ENCODE results near the gene LRRC1. TPM values are rescaled to one million over a fixed set of nuclear protein-coding genes. Genes with fewer than 3 reads are reported as not detected.

The LRRC1 gene
- total and polyA plus RNA-seq, 2 donors (not counting 1 experiment from before 2014, with no cell fraction given) = 3.4 to 8.9 TPM

DNA sequence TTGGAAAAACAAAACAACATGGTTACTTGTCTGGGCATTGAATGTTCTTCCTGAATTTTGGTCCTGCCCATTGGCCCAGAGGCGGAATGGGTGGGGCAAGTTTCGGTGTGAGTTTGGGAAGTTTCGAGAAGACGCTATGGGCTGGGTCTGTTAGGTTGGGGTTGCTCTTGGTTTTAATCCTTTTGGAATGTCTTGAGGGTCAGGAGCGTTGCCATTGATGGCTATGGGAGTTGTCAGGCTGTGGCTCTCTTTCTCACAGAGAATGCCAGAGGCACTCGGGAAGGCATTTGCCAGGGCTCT lies 135.0 kb downstream of the LRRC1 start:
- H3K27me3 ChIP-seq (replicated peaks in 1 of 4; ENCODE audit: control extremely low read depth in 1 of 4, control insufficient read depth in 3 of 4, insufficient read depth in 4 of 4, low read length in 3 of 4) = no peaks in the 10 kb centered on the region
- no peaks in the 10 kb centered on the region for H3K9me3 ChIP-seq (ENCODE audit: control extremely low read depth in 1 of 3, control insufficient read depth in 2 of 3, insufficient read depth in 1 of 3, low read length in 2 of 3)
- no peak overlapping the region for H3K4me3 Mint-ChIP-seq
- 93% methylated on average over 6 of the region's 6 CpGs for WGBS (ENCODE audit: insufficient coverage)
- POLR2A ChIA-PET = no interaction called here
- H3K27ac ChIP-seq (ENCODE audit: low read length in 2 of 2) = no peak overlapping the region
- no peaks in the 10 kb centered on the region for H3K9me3 Mint-ChIP-seq (ENCODE audit: insufficient read depth)
- no peaks in the 10 kb centered on the region for H3K36me3 ChIP-seq (replicated peaks in 1 of 2; ENCODE audit: control extremely low read depth in 1 of 2, control insufficient read depth in 1 of 2, extremely low read depth in 1 of 2, insufficient read depth in 2 of 2, low read length in 1 of 2)
- CTCF ChIA-PET = no interaction called here
- intact Hi-C loops (cut with micrococcal nuclease) = no loop called here
- H2AFZ ChIP-seq (ENCODE audit: insufficient read depth, low read depth, low read length, poor library complexity, severe bottlenecking) = no peak overlapping the region
- H3K27ac Mint-ChIP-seq = no peak overlapping the region
- no peaks in the 10 kb centered on the region for H3K4me1 ChIP-seq (ENCODE audit: control insufficient read depth in 2 of 2, insufficient read depth in 2 of 2, low read length in 2 of 2)
- no peak overlapping the region for H3K4me3 ChIP-seq (ENCODE audit: control extremely low read depth in 1 of 5, extremely low read depth in 1 of 5, insufficient read depth in 1 of 5, low read depth in 2 of 5, low read length in 4 of 5)
- TF ChIP-seq EZH2 (IDR thresholded peaks at IDR 0.05; ENCODE audit: borderline replicate concordance, insufficient read depth, low read depth, low read length, poor library complexity, severe bottlenecking) = no peak
- TF ChIP-seq, protein P1, sequence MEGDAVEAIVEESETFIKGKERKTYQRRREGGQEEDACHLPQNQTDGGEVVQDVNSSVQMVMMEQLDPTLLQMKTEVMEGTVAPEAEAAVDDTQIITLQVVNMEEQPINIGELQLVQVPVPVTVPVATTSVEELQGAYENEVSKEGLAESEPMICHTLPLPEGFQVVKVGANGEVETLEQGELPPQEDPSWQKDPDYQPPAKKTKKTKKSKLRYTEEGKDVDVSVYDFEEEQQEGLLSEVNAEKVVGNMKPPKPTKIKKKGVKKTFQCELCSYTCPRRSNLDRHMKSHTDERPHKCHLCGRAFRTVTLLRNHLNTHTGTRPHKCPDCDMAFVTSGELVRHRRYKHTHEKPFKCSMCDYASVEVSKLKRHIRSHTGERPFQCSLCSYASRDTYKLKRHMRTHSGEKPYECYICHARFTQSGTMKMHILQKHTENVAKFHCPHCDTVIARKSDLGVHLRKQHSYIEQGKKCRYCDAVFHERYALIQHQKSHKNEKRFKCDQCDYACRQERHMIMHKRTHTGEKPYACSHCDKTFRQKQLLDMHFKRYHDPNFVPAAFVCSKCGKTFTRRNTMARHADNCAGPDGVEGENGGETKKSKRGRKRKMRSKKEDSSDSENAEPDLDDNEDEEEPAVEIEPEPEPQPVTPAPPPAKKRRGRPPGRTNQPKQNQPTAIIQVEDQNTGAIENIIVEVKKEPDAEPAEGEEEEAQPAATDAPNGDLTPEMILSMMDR (IDR thresholded peaks at IDR 0.05) = no peak
- no peaks in the 10 kb centered on the region for H3K79me2 ChIP-seq (ENCODE audit: control insufficient read depth, insufficient read depth, low read length)
- H3K27me3 Mint-ChIP-seq = no peaks in the 10 kb centered on the region
- H4K20me1 ChIP-seq (ENCODE audit: control insufficient read depth, insufficient read depth, low read length, poor library complexity, severe bottlenecking) = no peaks in the 10 kb centered on the region
- no peak overlapping the region for H3K9ac ChIP-seq (ENCODE audit: low read length)
- no peak for DNase-seq
- no peaks in the 10 kb centered on the region for H3K4me1 Mint-ChIP-seq
- no peak for ATAC-seq (ENCODE audit: low read depth)
- no peak overlapping the region for H3K4me2 ChIP-seq (replicated peaks; ENCODE audit: low read depth, low read length, poor library complexity, severe bottlenecking)

DNA sequence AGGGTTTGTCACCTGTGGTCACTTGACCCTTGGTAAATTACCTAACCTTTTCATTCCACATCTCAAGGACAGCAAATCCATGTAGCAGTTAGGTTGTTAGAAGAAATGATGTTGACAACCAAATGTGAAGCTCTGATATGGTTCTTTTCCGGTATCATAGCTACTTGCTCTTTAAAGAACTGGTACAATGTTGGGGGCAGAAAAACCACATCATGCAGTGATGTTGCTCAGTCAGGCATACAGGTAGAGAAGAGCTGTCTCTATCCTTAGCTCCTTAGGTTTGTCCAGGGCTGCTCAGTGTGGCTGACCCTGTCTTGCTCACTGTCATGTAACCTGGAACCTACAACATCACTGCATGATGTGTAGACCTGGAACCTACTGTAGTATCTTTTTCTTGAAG lies 135.5 kb downstream of the LRRC1 start:
- H3K4me1 ChIP-seq (ENCODE audit: control insufficient read depth in 2 of 2, insufficient read depth in 2 of 2, low read length in 2 of 2) = no peaks in the 10 kb centered on the region
- no peak overlapping the region for H2AFZ ChIP-seq (ENCODE audit: insufficient read depth, low read depth, low read length, poor library complexity, severe bottlenecking)
- no peaks in the 10 kb centered on the region for H3K36me3 ChIP-seq (replicated peaks in 1 of 2; ENCODE audit: control extremely low read depth in 1 of 2, control insufficient read depth in 1 of 2, extremely low read depth in 1 of 2, insufficient read depth in 2 of 2, low read length in 1 of 2)
- no peak overlapping the region for H3K27ac Mint-ChIP-seq
- H3K9me3 ChIP-seq (ENCODE audit: control extremely low read depth in 1 of 3, control insufficient read depth in 2 of 3, insufficient read depth in 1 of 3, low read length in 2 of 3) = no peaks in the 10 kb centered on the region
- CTCF ChIA-PET = no interaction called here
- intact Hi-C loops (cut with micrococcal nuclease) = no loop called here
- no peaks in the 10 kb centered on the region for H3K27me3 Mint-ChIP-seq
- H3K9ac ChIP-seq (ENCODE audit: low read length) = no peak overlapping the region
- H3K27ac ChIP-seq (ENCODE audit: low read length in 2 of 2) = no peak overlapping the region
- H3K4me2 ChIP-seq (replicated peaks; ENCODE audit: low read depth, low read length, poor library complexity, severe bottlenecking) = no peak overlapping the region
- POLR2A ChIA-PET = no interaction called here
- no peak overlapping the region for H3K4me3 Mint-ChIP-seq
- no peak overlapping the region for H3K4me3 ChIP-seq (ENCODE audit: control extremely low read depth in 1 of 5, extremely low read depth in 1 of 5, insufficient read depth in 1 of 5, low read depth in 2 of 5, low read length in 4 of 5)
- WGBS (ENCODE audit: insufficient coverage) = no CpG with 5 or more reads among the region's 1 CpG
- no peaks in the 10 kb centered on the region for H3K79me2 ChIP-seq (ENCODE audit: control insufficient read depth, insufficient read depth, low read length)
- no peak for TF ChIP-seq EZH2 (IDR thresholded peaks at IDR 0.05; ENCODE audit: borderline replicate concordance, insufficient read depth, low read depth, low read length, poor library complexity, severe bottlenecking)
- TF ChIP-seq, protein P1 (IDR thresholded peaks at IDR 0.05) = no peak
- H4K20me1 ChIP-seq (ENCODE audit: control insufficient read depth, insufficient read depth, low read length, poor library complexity, severe bottlenecking) = no peaks in the 10 kb centered on the region
- H3K9me3 Mint-ChIP-seq (ENCODE audit: insufficient read depth) = no peaks in the 10 kb centered on the region
- H3K27me3 ChIP-seq (replicated peaks in 1 of 4; ENCODE audit: control extremely low read depth in 1 of 4, control insufficient read depth in 3 of 4, insufficient read depth in 4 of 4, low read length in 3 of 4) = no peaks in the 10 kb centered on the region
- DNase-seq (no peak), ATAC-seq (ENCODE audit: low read depth) (no peak)
- H3K4me1 Mint-ChIP-seq = no peaks in the 10 kb centered on the region
